Large intestine (tissue), 3 donors: ENCODE measurements around the gene HPN. TPM values are rescaled to one million over a fixed set of nuclear protein-coding genes. Genes with fewer than 3 reads are reported as not detected.

ENCODE experiments used
- DNase-seq, 2 donors: peaks; one replicate each; pipeline versions ENCODE4 v3.0.0 to v3.0.0-alpha.2; 2013
- H3K27ac ChIP-seq: one replicate; pipeline ENCODE4 v1.5.1; 2013; ENCODE audit warnings: low read length
- H3K27me3 ChIP-seq: 2 replicates; pipeline ENCODE4 v1.6.1; 2013; ENCODE audit warnings: low read length; ENCODE audit not compliant: control insufficient read depth, insufficient read depth
- H3K36me3 ChIP-seq: 2 replicates; pipeline ENCODE4 v1.6.1; 2013; ENCODE audit warnings: low read length; ENCODE audit not compliant: control insufficient read depth, insufficient read depth
- H3K4me1 ChIP-seq: one replicate; pipeline ENCODE4 v1.6.1; 2013; ENCODE audit warnings: low read length; ENCODE audit not compliant: control insufficient read depth, insufficient read depth
- H3K4me3 ChIP-seq: one replicate; pipeline ENCODE4 v1.5.1; 2013; ENCODE audit warnings: low read length
- H3K9me3 ChIP-seq: one replicate; pipeline ENCODE4 v1.6.1; 2013; ENCODE audit warnings: mild to moderate bottlenecking, low read depth, low read length, moderate library complexity; ENCODE audit not compliant: control insufficient read depth
- whole genome bisulfite sequencing: methylation state at CpG from one replicate; pipeline ENCODE4 v1.1.5; 2013; ENCODE audit warnings: low lambda C conversion rate; ENCODE audit not compliant: insufficient coverage; 5-methylcytosine and 5-hydroxymethylcytosine counted together
- polyA plus RNA-seq: library from polyadenylated mRNA; unstranded; fragments of 120-200 nt; gene quantifications from one replicate; pipeline ENCODE4 v1.2.1, GENCODE V29; 2013

The HPN gene
- polyA plus RNA-seq, 1 donor: 309 TPM

DNA sequence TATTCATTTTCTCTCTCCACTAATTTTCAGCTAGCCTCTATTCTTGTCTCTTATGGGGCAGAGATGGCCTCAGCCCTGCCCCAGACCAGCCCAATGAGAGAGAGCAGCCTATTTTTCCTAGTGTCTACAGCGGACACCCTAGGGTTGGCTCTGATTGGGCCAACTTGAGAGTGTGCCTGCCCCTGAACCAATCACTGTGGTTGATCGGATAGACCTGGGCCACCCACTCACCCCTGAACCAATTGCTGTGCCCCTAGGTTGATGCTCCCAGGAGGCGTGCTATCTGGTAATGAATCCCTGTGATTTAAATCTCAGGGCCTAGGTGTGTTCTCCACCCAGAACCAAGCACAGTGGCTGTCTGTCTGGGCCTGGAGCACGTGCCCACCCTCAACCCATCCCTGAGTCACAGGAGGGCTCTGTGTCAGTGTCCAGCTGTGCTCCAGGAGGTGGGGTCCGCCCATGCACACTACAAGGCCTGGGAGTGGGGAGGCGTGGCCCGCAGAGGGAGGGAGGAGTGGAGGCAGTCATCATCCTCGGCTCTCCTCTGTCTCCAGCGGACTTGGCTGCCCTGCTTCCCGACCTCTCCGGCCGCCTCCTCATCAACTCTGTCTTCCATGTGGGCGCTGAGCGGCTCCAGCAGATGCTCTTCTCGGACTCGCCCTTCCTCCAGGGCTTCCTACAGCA, 26.1 kb upstream of the HPN start:
- Histone ChIP-seq H3K27me3 (no peaks in the 10 kb centered on the region), H3K27ac (no peak overlapping the region), H3K4me1 (no peaks in the 10 kb centered on the region), H3K9me3 (peaks cover 2% of the 10 kb centered on the region), H3K4me3 (no peak overlapping the region), H3K36me3 (peaks cover 81% of the 10 kb centered on the region)
- no peak for DNase-seq
- no CpG with 5 or more reads among the region's 16 CpGs for WGBS

DNA sequence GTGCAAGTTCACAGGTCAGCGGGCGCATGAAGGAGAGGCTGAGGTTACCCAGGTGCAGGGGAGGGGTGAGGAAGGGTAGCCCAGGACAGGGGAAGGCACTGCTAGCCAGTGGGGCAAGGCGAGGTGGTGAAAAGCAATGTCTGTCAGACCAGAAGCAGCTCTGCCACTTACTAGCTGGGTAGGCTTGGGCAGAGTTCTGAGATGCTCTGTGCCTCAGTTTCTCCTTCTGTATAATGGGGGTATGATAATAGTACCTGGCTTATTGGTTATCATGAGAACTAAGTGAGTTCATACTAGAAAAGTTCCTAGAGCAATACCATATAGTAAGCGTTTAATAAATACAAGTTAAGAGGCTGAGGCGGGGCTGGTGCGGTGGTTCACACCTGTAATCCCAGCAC, 25.6 kb upstream of the HPN start:
- H3K4me1 ChIP-seq: no peaks in the 10 kb centered on the region
- H3K36me3 ChIP-seq: peaks cover 81% of the 10 kb centered on the region
- H3K4me3 ChIP-seq: no peak overlapping the region
- no peak for DNase-seq
- WGBS: no CpG with 5 or more reads among the region's 6 CpGs
- H3K9me3 ChIP-seq: peaks cover 2% of the 10 kb centered on the region
- H3K27ac ChIP-seq: no peak overlapping the region
- no peaks in the 10 kb centered on the region for H3K27me3 ChIP-seq

DNA sequence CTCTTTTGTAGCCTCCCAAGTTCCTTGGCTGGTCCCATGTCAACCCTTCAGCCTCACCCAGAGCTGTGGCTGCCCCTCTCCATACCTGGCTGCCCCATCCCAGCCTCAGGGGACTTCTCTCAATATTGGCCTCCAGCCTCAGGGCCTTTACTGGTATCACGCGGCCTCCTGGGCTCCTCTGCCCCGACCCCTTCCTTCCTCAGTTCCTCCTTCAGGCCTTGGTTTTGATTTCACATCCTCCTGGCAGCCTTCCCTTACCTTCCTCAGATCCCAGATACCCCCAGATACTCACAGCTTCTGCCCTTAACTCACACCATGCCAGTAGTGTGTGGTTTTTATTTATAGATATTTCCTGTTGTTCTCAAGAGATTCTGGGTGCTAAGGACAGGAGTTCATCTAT, 24.0 kb upstream of the HPN start:
- H3K27me3 ChIP-seq: no peaks in the 10 kb centered on the region
- no peak overlapping the region for H3K27ac ChIP-seq
- peaks cover 2% of the 10 kb centered on the region for H3K9me3 ChIP-seq
- no peak overlapping the region for H3K4me3 ChIP-seq
- H3K36me3 ChIP-seq: peaks cover 80% of the 10 kb centered on the region
- no peak for DNase-seq
- H3K4me1 ChIP-seq: no peaks in the 10 kb centered on the region
- WGBS: no CpG with 5 or more reads among the region's 3 CpGs

DNA sequence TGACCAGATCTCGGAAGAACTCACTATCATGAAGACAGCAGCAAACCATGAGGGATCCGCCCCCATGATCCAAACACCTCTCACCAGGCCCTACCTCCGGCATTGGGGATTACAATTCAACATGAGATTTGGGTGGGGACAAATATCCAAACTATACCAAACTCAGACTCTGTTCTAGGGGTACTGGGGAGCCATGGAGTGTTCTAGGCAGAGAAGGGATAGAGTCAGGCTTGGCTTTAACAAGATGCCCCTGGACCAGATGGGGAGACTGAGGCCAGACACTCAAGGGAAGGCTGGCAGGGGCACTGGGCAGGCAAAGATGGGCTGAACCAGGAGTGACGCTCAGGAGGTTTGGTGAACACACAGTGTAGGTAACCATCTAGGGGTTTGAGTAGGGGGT, 23.1 kb upstream of the HPN start:
- Histone ChIP-seq H3K36me3 (peaks cover 84% of the 10 kb centered on the region), H3K9me3 (peaks cover 2% of the 10 kb centered on the region), H3K4me3 (no peak overlapping the region), H3K27ac (no peak overlapping the region), H3K4me1 (no peaks in the 10 kb centered on the region), H3K27me3 (no peaks in the 10 kb centered on the region)
- no CpG with 5 or more reads among the region's 4 CpGs for WGBS
- DNase-seq: no peak

DNA sequence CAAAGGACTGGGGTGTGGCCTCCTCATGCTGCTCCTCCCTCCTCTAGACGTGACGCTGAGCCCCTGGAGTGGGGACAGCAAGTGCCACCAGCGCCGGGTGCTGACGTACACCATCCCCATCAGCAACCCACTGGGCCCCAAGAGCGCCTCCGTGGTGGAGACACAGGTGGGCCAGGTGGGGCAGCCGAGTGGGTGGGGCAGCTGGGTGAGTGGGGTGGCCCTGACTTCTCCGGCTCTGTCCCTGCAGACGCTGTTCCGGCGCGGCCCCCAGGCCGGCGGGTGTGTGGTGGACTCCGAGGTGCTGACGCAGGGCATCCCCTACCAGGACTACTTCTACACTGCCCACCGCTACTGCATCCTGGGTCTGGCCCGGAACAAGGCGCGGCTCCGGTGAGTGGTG, 22.4 kb upstream of the HPN start:
- H3K36me3 ChIP-seq: peaks cover 84% of the 10 kb centered on the region
- WGBS: no CpG with 5 or more reads among the region's 22 CpGs
- H3K27me3 ChIP-seq: no peaks in the 10 kb centered on the region

DNA sequence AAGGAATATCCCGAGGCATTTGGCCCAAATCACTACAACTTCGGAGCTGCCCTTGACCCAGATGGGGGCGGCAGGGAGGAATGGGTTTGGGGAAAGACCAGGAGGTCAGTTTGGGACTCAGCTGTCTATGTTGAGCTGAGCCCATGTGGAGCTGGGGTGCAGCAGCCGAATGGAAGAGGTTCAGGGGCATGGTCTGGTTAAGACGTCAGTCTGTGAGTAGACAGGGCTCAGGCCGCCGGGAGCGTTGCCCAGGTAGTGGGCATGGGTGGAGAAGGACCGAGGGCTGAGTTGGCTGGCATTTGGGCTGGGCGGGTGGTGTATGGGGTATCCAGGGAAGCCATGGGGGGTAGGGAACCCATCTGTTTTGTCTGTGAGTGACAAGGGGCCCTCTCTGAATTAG, 20.5 kb upstream of the HPN start:
- DNase-seq: no peak
- WGBS: no CpG with 5 or more reads among the region's 10 CpGs
- no peaks in the 10 kb centered on the region for H3K4me1 ChIP-seq
- no peak overlapping the region for H3K27ac ChIP-seq
- peaks cover 2% of the 10 kb centered on the region for H3K9me3 ChIP-seq
- H3K27me3 ChIP-seq: no peaks in the 10 kb centered on the region
- peaks cover 80% of the 10 kb centered on the region for H3K36me3 ChIP-seq
- no peak overlapping the region for H3K4me3 ChIP-seq

More for the DNA sequence above, 22.4 kb upstream of the HPN start:
- DNase-seq: no peak
- Histone ChIP-seq H3K4me3 (no peak overlapping the region), H3K27ac (no peak overlapping the region), H3K4me1 (no peaks in the 10 kb centered on the region), H3K9me3 (peaks cover 2% of the 10 kb centered on the region)

DNA sequence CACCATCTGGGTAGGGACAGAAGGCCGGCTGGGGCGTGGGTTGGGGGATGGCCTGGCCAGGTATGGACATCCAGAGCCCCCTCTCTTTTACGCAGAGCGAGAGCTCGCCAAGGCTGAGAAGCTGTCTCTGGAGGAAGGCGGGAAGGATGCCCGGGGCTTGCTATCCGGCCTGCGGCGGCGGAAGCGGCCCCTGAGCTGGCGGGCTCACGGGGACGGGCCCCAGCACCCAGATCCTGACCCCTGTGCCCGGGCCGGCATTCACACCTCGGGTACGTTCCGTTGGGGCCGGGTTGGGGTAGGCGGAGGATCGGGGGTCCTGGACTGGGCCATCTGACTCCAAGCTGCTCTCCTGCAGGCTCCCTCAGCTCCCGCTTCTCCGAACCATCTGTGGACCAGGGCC, 19.9 kb upstream of the HPN start:
- Histone ChIP-seq H3K9me3 (peaks cover 2% of the 10 kb centered on the region), H3K36me3 (peaks cover 82% of the 10 kb centered on the region), H3K4me3 (no peak overlapping the region), H3K27ac (no peak overlapping the region), H3K27me3 (no peaks in the 10 kb centered on the region), H3K4me1 (no peaks in the 10 kb centered on the region)
- WGBS: no CpG with 5 or more reads among the region's 25 CpGs
- DNase-seq: no peak

DNA sequence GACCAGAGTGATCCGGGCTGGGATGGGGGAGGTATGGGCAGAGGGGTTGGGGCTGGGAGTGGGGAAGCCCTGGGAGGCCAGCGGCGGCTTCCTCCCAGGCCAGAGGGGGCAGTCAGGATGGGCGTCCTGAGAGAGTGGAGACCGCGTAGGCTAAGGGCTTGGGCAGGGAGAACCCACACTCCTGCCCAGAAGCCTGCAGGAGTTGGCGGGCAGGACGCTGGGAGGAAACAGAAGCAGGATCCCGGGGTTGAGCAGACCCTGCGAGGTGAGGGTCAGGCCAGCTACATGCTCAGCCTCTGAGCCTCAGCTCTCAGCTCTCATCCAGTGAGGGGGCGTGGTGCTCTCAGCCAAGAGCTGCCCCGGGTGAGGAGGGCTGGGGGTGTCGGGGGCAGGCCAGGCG, 19.1 kb upstream of the HPN start:
- WGBS: no CpG with 5 or more reads among the region's 14 CpGs

DNA sequence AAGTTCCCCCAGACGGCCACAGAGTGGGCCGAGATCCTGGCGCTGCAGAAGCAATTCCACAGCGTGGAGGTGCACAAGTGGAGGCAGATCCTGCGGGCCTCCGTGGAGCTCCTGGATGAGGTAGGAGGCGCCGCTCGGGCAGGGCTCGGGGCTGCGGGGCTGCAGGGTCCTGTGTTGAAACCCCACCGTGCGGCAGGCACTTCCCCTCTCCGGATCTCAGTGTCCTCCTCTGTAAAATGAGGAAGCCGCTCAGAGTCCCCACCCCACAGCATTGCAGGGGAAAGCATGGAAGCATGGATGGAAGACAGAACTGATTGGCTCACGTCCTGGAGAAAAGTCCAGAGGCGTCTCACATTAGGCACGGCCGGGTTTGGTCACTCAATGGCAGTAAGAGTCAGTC, 18.1 kb upstream of the HPN start:
- no peak for DNase-seq
- no peak overlapping the region for H3K4me3 ChIP-seq
- H3K27ac ChIP-seq: no peak overlapping the region
- WGBS: no CpG with 5 or more reads among the region's 19 CpGs
- no peaks in the 10 kb centered on the region for H3K27me3 ChIP-seq
- H3K36me3 ChIP-seq: peaks cover 83% of the 10 kb centered on the region
- H3K9me3 ChIP-seq: peaks cover 2% of the 10 kb centered on the region
- no peaks in the 10 kb centered on the region for H3K4me1 ChIP-seq

More for the DNA sequence above, 19.1 kb upstream of the HPN start:
- H3K4me3 ChIP-seq: no peak overlapping the region
- H3K4me1 ChIP-seq: no peaks in the 10 kb centered on the region
- H3K36me3 ChIP-seq: peaks cover 84% of the 10 kb centered on the region
- H3K27ac ChIP-seq: no peak overlapping the region
- DNase-seq: no peak
- no peaks in the 10 kb centered on the region for H3K27me3 ChIP-seq
- peaks cover 2% of the 10 kb centered on the region for H3K9me3 ChIP-seq

DNA sequence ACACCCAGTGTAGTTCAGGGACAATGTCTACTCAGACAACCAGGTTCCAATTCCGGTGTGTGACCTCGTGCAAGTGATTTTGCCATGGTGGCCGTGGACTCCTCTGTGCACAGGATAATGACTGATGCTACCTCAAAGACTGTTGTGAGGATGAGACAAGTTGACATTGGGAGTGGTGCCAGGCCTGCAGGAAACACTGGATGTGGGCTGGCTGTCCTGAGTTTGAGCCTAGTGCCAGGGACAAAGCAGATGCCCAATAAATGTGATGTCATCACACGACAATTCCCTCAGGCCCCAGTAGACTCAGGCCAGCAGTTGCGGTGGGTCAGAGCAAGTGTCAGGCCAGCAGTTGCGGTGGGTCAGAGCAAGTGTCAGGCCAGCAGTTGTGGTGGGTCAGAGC, 17.4 kb upstream of the HPN start:
- H3K4me1 ChIP-seq: no peaks in the 10 kb centered on the region
- peaks cover 76% of the 10 kb centered on the region for H3K36me3 ChIP-seq
- no peaks in the 10 kb centered on the region for H3K27me3 ChIP-seq
- H3K27ac ChIP-seq: no peak overlapping the region
- H3K4me3 ChIP-seq: no peak overlapping the region
- H3K9me3 ChIP-seq: peaks cover 2% of the 10 kb centered on the region
- WGBS: no CpG with 5 or more reads among the region's 6 CpGs
- no peak for DNase-seq

DNA sequence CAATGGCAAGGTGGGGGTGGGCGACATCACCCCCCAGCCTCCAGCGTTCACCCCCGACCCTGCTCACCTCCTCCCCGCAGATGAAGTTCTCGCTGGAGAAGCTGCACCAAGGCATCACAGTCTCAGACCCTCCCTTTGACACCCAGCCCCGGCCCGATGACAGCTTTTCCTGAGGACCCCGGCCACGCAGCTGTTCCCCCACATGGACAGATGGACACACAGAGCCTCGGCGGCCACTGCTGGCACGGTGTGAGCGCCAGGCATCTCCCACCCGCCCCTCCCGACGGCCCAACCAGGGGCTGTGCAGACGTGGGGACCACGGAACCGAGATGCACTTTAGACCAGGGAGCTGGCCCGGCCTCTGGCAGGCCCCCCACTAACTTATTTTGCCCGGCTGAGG, 15.6 kb upstream of the HPN start:
- Histone ChIP-seq H3K9me3 (no peaks in the 10 kb centered on the region), H3K4me3 (no peak overlapping the region), H3K36me3 (peaks cover 63% of the 10 kb centered on the region), H3K27ac (no peak overlapping the region), H3K27me3 (peaks cover 9% of the 10 kb centered on the region), H3K4me1 (no peaks in the 10 kb centered on the region)
- WGBS: no CpG with 5 or more reads among the region's 21 CpGs
- DNase-seq: no peak
